ENCODE results near the gene HACD2.
"Not testable (repeated sequence)": the region's sequence is repeated elsewhere in the genome, so short reads cannot be mapped to it uniquely, and the experiment has no call there.

The HACD2 gene

DNA sequence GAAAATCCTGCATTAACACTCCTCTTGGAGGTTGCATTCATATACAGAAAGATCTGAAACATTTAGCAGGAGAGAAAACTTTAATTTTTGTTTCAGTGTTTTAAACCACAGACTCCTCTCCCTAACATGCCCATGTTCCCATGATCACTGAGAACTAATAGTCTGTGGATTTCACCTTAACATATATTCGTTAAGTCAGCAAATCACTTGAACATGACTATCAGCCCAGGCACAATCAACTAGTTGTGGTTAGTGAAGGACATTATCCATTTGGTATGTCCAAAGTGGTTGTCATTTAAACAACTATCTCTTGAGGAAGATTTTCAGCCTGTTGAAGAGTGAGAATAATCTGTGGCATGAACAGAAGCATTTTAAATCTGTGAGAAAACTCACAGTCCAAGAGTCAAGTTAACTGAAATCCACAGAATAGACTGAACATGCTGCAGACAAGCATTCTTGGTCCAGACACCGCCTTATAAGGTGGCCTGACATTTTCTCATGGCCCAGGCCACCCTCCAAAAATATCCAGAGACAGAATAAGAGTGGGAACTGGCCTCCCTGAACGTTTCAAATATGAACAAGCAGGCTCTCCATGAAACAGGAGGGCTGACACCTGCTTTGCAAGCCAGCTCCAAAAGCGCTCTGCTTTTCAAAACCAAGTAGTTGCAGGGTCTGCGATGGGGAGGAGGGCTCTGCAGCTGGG, 96.1 kb downstream of the HACD2 start:
- TF ChIP-seq, protein P1, sequence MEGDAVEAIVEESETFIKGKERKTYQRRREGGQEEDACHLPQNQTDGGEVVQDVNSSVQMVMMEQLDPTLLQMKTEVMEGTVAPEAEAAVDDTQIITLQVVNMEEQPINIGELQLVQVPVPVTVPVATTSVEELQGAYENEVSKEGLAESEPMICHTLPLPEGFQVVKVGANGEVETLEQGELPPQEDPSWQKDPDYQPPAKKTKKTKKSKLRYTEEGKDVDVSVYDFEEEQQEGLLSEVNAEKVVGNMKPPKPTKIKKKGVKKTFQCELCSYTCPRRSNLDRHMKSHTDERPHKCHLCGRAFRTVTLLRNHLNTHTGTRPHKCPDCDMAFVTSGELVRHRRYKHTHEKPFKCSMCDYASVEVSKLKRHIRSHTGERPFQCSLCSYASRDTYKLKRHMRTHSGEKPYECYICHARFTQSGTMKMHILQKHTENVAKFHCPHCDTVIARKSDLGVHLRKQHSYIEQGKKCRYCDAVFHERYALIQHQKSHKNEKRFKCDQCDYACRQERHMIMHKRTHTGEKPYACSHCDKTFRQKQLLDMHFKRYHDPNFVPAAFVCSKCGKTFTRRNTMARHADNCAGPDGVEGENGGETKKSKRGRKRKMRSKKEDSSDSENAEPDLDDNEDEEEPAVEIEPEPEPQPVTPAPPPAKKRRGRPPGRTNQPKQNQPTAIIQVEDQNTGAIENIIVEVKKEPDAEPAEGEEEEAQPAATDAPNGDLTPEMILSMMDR (conservative IDR thresholded peaks at IDR 0.05; ENCODE audit: low read depth, low read length), result no peak
- no peak overlapping the region for H3K4me3 ChIP-seq (ENCODE audit: low read depth, low read length)
- no peak for DNase-seq (ENCODE audit: low read depth)

DNA sequence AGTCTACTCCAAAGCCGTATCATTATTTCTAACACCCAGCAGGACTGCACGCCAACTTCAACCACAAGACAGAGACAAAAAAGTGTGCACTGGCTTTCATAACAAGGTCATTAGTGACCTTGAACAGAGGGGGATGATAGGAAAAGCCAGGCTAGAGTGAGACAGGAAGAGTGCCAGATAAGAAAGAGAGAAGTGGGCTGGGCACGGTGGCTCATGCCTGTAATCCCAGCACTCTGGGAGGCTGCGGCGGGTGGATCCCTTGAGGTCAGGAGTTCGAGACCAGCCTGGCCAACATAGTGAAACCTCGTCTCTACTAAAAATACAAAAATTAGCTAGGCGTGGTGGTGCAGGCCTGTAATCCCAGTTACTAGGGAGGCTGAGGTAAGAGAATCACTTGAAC, 97.8 kb downstream of the HACD2 start:
- not testable (repeated sequence) for DNase-seq (ENCODE audit: low read depth); H3K4me3 ChIP-seq (ENCODE audit: low read depth, low read length)

DNA sequence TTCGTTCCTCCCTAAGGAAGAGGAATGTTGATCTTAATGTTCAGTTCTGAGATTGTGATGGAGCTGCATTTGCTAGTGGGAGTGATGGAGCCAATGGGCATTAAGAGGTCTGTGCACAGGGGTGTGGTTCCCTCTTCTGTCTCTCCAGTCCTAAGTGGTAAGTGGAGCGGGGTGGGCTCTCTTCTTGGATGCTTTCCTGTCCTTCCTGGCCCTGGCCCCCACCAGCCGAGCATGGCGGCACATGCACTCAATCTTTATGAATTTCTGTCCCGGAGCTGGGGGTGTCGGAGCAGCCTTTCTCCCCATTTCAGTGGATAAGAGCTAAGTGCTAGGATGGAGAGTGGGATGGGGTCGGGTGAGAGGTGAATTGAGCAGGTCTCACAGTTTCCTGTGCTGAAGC, 98.4 kb downstream of the HACD2 start:
- H3K4me3 ChIP-seq (ENCODE audit: low read depth, low read length), result no peak overlapping the region
- TF ChIP-seq, protein P1 (conservative IDR thresholded peaks at IDR 0.05; ENCODE audit: low read depth, low read length), result no peak
- DNase-seq (ENCODE audit: low read depth), result no peak

DNA sequence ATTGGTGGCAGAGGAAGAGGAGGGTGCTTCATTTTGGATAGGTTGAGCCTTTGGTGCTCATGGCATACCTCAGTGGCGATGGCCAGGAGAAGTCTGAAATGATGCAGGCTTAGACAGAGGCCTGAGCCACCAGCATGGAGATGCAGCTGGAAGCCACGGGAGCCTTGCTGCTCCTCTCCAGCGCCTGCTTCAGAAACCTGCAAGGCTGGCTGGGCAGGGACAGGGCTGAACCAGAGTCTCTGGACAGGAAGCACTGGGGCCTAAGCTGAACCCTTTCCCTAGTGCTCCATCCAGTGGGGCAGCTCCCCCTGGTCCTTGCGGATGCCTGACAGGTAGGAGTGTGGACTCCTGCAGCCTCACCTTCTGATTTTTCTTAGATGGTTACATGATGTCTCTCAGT, 99.3 kb downstream of the HACD2 start:
- no peak for DNase-seq (ENCODE audit: low read depth)
- no peak overlapping the region for H3K4me3 ChIP-seq (ENCODE audit: low read depth, low read length)
- TF ChIP-seq, protein P1 (conservative IDR thresholded peaks at IDR 0.05; ENCODE audit: low read depth, low read length), result no peak

DNA sequence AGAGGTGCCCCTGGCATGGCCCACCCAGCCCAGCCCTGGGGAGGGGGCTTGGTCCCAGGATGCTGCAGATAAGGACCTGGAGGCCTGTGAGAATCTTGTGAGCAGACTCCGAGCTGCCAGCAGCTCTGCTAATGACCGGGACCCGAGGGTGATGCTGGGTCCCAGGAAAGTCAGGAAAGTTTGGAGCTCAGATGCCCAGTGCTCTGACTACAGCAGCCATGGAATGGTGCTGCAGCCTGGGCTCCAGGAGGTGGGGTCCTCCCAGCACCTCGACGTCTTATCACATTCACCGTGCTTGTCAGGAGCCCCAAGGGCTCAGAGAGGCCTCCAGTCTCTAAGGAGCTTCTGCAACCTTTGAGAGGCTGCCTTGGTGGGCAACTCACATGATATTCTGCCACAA, 101.7 kb downstream of the HACD2 start:
- H3K4me3 ChIP-seq (ENCODE audit: low read depth, low read length), result no peak overlapping the region
- TF ChIP-seq, protein P1 (conservative IDR thresholded peaks at IDR 0.05; ENCODE audit: low read depth, low read length), result no peak
- DNase-seq (ENCODE audit: low read depth), result no peak

DNA sequence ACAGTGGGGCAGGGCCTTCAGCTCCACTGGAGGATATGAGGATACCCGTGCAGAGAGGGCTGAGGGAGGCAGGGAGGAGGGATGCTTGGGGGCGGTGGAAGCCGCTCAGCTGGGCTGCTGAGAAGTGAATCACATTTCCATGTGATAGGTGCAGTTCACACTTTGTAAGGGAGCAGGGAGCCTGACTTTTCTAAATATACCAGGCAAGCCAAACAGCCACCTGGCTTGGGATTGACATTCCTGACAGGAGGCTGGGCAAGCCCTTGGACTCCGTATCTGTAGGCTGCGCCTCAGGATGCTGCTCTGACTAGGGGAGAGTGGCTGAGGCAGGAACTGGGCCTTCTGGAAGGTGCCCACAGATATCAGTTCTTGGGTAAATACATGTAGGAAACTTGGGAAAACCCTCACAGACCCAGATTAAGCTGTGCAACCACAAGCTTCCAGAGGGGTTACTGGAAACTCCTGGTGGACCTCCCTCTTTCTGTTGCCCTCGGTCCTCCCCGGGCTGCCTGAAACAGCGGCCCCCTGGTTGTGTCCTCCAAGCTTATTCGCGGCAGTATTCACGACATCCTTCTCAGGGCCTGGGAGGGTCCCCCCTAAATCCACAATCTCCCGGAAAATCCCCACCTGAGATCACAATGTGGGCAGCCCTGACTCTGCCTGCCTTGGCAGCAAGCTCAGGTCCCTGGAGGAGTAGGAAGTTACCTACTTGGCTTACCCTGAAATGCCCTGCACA, 103.0 kb downstream of the HACD2 start:
- H3K4me3 ChIP-seq (ENCODE audit: low read depth, low read length), result no peak overlapping the region

DNA sequence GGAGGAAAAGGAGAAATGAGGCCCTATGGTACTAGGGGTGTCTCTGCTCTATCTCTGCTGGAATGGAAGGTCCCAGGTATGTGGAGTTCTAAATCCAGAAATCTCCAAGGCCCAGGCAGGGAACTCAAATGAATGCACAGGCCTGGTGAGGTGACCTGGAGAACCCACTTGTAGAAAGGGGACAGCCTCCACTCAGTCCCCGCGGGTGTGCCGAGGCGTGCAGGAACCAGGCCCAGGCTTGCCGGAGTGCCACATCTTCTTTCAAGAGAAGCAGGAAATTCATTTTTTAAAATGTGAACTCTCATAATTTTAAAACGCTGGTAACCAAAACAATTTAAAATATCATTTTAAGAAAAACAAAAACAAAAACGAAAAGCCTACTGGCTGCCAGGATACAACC, 103.8 kb downstream of the HACD2 start:
- TF ChIP-seq, protein P1 (conservative IDR thresholded peaks at IDR 0.05; ENCODE audit: low read depth, low read length), result no peak
- no peak for DNase-seq (ENCODE audit: low read depth)
- H3K4me3 ChIP-seq (ENCODE audit: low read depth, low read length), result no peak overlapping the region

More for the DNA sequence above, 103.0 kb downstream of the HACD2 start:
- DNase-seq (ENCODE audit: low read depth), result no peak
- TF ChIP-seq, protein P1 (conservative IDR thresholded peaks at IDR 0.05; ENCODE audit: low read depth, low read length), result no peak

Measured in choroid plexus epithelial cell (primary cell).